ENCODE measurements around the gene KMT5B. TPM values are rescaled to one million over a fixed set of nuclear protein-coding genes. Genes with fewer than 3 reads are reported as not detected.

The KMT5B gene
- total RNA-seq, 2 donors from 2014 or later = 20.7 to 29.8 TPM

DNA sequence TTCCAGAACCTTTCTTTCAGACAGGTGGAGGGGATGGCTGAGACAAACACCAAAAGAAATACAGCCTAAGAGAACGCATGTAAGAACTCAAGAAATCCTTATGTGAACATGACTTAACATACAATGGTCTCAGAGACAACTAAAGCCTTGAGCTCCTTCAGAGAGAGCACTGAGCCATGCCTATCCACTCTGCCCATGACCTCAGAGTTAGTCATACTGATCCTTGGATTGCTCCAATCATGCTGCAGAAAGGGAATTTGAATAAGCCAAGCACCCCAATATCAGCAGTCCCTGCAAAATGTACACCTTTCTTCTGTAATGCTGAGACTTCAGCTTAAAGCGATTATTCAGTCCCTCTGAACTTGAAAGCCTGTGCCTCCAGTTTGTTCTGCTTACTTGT, 48.7 kb downstream of the KMT5B start:
- no peak for ATAC-seq (ENCODE audit: insufficient number of reproducible peaks, low FRiP score, low read depth)
- Histone ChIP-seq H3K27ac (no peak overlapping the region), H3K4me1 (ENCODE audit: control insufficient read depth in 1 of 2, low read depth in 2 of 2) (no peaks in the 10 kb centered on the region), H3K4me3 (no peak overlapping the region), H3K27me3 (replicated peaks; ENCODE audit: insufficient read depth) (no peaks in the 10 kb centered on the region), H3K36me3 (peaks cover 39% of the 10 kb centered on the region), H3K9me3 (no peaks in the 10 kb centered on the region)
- TF ChIP-seq CTCF (IDR thresholded peaks at IDR 0.05) = no peak
- DNase-seq (ENCODE audit: low spot score) = no peak

DNA sequence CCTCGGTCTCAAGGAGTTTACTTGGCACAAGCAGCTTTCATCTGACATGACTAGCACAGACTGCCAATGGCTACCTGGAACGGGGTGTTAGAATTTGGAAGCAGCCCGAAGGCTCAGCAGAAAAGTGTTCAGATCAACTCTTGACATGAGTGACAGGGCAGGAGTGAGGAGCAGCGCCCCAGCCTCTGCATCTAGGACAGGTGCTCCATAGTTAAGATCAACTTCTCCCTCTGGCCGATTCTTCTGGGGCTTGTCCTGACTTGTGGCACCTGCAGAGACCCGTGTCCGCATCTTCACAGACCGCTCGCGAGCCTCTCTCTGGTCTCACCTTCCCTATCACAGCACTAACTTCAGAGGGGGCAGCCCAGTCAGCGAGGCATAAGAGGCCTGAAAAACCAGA, 49.4 kb downstream of the KMT5B start:
- DNase-seq (ENCODE audit: low spot score) = no peak
- TF ChIP-seq CTCF (IDR thresholded peaks at IDR 0.05) = no peak
- ATAC-seq (ENCODE audit: insufficient number of reproducible peaks, low FRiP score, low read depth) = no peak
- Histone ChIP-seq H3K27me3 (replicated peaks; ENCODE audit: insufficient read depth) (no peaks in the 10 kb centered on the region), H3K4me1 (ENCODE audit: control insufficient read depth in 1 of 2, low read depth in 2 of 2) (no peaks in the 10 kb centered on the region), H3K36me3 (peaks cover 38% of the 10 kb centered on the region), H3K9me3 (no peaks in the 10 kb centered on the region), H3K27ac (no peak overlapping the region), H3K4me3 (no peak overlapping the region)

GRCh38 chr11:68160100-68160695, 52.9 kb downstream of the KMT5B start:
- Histone ChIP-seq H3K36me3 (peaks cover 24% of the 10 kb centered on the region), H3K4me1 (ENCODE audit: control insufficient read depth in 1 of 2, low read depth in 2 of 2) (no peaks in the 10 kb centered on the region), H3K4me3 (no peak overlapping the region), H3K9me3 (no peaks in the 10 kb centered on the region), H3K27ac (no peak overlapping the region), H3K27me3 (replicated peaks; ENCODE audit: insufficient read depth) (no peaks in the 10 kb centered on the region)
- DNase-seq (ENCODE audit: low spot score) = no peak
- no peak for ATAC-seq (ENCODE audit: insufficient number of reproducible peaks, low FRiP score, low read depth)
- TF ChIP-seq CTCF (IDR thresholded peaks at IDR 0.05) = no peak

GRCh38 chr11:68159665-68160064, 53.4 kb downstream of the KMT5B start:
- Histone ChIP-seq H3K27me3 (replicated peaks; ENCODE audit: insufficient read depth) (no peaks in the 10 kb centered on the region), H3K4me3 (no peak overlapping the region), H3K36me3 (peaks cover 24% of the 10 kb centered on the region), H3K4me1 (ENCODE audit: control insufficient read depth in 1 of 2, low read depth in 2 of 2) (no peaks in the 10 kb centered on the region), H3K27ac (no peak overlapping the region), H3K9me3 (no peaks in the 10 kb centered on the region)
- no peak for DNase-seq (ENCODE audit: low spot score)
- TF ChIP-seq CTCF (IDR thresholded peaks at IDR 0.05) = no peak
- ATAC-seq (ENCODE audit: insufficient number of reproducible peaks, low FRiP score, low read depth) = no peak

- ATAC-seq (ENCODE audit: insufficient number of reproducible peaks, low FRiP score, low read depth) = no peak
- H3K27me3 ChIP-seq (replicated peaks; ENCODE audit: insufficient read depth) = no peaks in the 10 kb centered on the region
- no peak for DNase-seq (ENCODE audit: low spot score)
- peaks cover 24% of the 10 kb centered on the region for H3K36me3 ChIP-seq
- H3K9me3 ChIP-seq = no peaks in the 10 kb centered on the region
- no peaks in the 10 kb centered on the region for H3K4me1 ChIP-seq (ENCODE audit: control insufficient read depth in 1 of 2, low read depth in 2 of 2)
- no peak overlapping the region for H3K4me3 ChIP-seq
- no peak overlapping the region for H3K27ac ChIP-seq
- no peak for TF ChIP-seq CTCF (IDR thresholded peaks at IDR 0.05)
Observed at GRCh38 chr11:68159161-68159560, 53.9 kb downstream of the KMT5B start.

Measured in thoracic aorta (tissue), 2 donors.